Ascending aorta (tissue), 2 donors: Measurements from ENCODE around the gene CRTC1. TPM values are rescaled to one million over a fixed set of nuclear protein-coding genes. Genes with fewer than 3 reads are reported as not detected.

ENCODE experiments used
- DNase-seq, 2 donors: peaks; one replicate each; pipeline ENCODE4 v3.0.0-alpha.2; 2019; ENCODE audit warnings: low spot score in 2 of 2
- H3K27ac ChIP-seq, 2 donors: fragments of 200-600 bp; sonication (generic); one replicate each; pipeline ENCODE4 v1.5.1; 2016 to 2017; ENCODE audit warnings: mild to moderate bottlenecking in 1 of 2
- H3K27me3 ChIP-seq: fragments of 200-600 bp; sonication (generic); one replicate; pipeline ENCODE4 v1.5.1; 2017
- H3K36me3 ChIP-seq, 2 donors: fragments of 200-600 bp; sonication (generic); one replicate each; pipeline ENCODE4 v1.5.1; 2016
- H3K4me1 ChIP-seq, 2 donors: fragments of 200-600 bp; sonication (generic); one replicate each; pipeline ENCODE4 v1.5.1; 2016 to 2017; ENCODE audit warnings: mild to moderate bottlenecking in 1 of 2
- H3K4me3 ChIP-seq, 2 donors: fragments of 200-600 bp; sonication (generic); one replicate each; pipeline ENCODE4 v1.5.1; 2016 to 2017; ENCODE audit warnings: mild to moderate bottlenecking in 1 of 2
- H3K9me3 ChIP-seq, 2 donors: fragments of 200-600 bp; sonication (generic); one replicate each; pipeline ENCODE4 v1.5.1; 2016
- CTCF ChIP-seq, 3 experiments: fragments of 200-600 bp in 2 of 3; fragments of 450-650 bp in 1 of 3; sonication (generic) in 2 of 3; IDR thresholded peaks; one replicate each; pipeline ENCODE4 v1.5.1; 2016 to 2019; ENCODE audit warnings: antibody characterized with exemption in 3 of 3, mild to moderate bottlenecking in 1 of 3, moderate library complexity in 1 of 3
- intact Hi-C: fragments of 100-400 bp; cut with DNase I; formaldehyde crosslinking; loops from one replicate; pipeline ENCODE4 v1.15.1; 2023
- total RNA-seq: library from RNA; depleted of rRNA; stranded (reverse); fragments of >200 nt; gene quantifications from one replicate; pipeline ENCODE4 v1.1.0, GENCODE V29; 2016

CRTC1 gene
- total RNA-seq, 1 donor from 2014 or later: 10.0 TPM

GRCh38 chr19:18780081-18780480, 96.6 kb downstream of the CRTC1 start:
- no peak overlapping the region for H3K27ac ChIP-seq
- TF ChIP-seq CTCF (IDR thresholded peaks at IDR 0.05): no peak
- no peaks in the 10 kb centered on the region for H3K4me1 ChIP-seq
- no peak overlapping the region for H3K4me3 ChIP-seq
- no peak for DNase-seq
- no peaks in the 10 kb centered on the region for H3K9me3 ChIP-seq
- H3K27me3 ChIP-seq: no peaks in the 10 kb centered on the region
- peaks cover 0 to 6% of the 10 kb centered on the region in 2 donors for H3K36me3 ChIP-seq
- intact Hi-C loops: no loop called here

GRCh38 chr19:18780631-18781030, 97.2 kb downstream of the CRTC1 start:
- H3K4me1 ChIP-seq: no peaks in the 10 kb centered on the region
- H3K4me3 ChIP-seq: no peak overlapping the region
- TF ChIP-seq CTCF (IDR thresholded peaks at IDR 0.05): no peak
- H3K9me3 ChIP-seq: no peaks in the 10 kb centered on the region
- intact Hi-C loops: no loop called here
- peaks cover 0 to 3% of the 10 kb centered on the region in 2 donors for H3K36me3 ChIP-seq
- no peak overlapping the region for H3K27ac ChIP-seq
- H3K27me3 ChIP-seq: no peaks in the 10 kb centered on the region
- no peak for DNase-seq

- H3K4me3 ChIP-seq: no peak overlapping the region
- no peak overlapping the region for H3K27ac ChIP-seq
- TF ChIP-seq CTCF (IDR thresholded peaks at IDR 0.05): no peak
- intact Hi-C loops: no loop called here
- H3K27me3 ChIP-seq: no peaks in the 10 kb centered on the region
- no peaks in the 10 kb centered on the region for H3K9me3 ChIP-seq
- no peaks in the 10 kb centered on the region for H3K4me1 ChIP-seq
- no peak for DNase-seq
- H3K36me3 ChIP-seq: no peaks in the 10 kb centered on the region
These were observed 97.6 kb downstream of the CRTC1 start for GRCh38 chr19:18781047-18781600.

- DNase-seq: no peak
- Histone ChIP-seq H3K9me3 (no peaks in the 10 kb centered on the region), H3K4me3 (no peak overlapping the region), H3K36me3 (no peaks in the 10 kb centered on the region), H3K27ac (no peak overlapping the region), H3K27me3 (peaks cover 4% of the 10 kb centered on the region), H3K4me1 (no peaks in the 10 kb centered on the region)
- TF ChIP-seq CTCF (IDR thresholded peaks at IDR 0.05): no peak
- intact Hi-C loops: no loop called here
These were observed 98.5 kb downstream of the CRTC1 start for GRCh38 chr19:18781885-18782527.

DNA sequence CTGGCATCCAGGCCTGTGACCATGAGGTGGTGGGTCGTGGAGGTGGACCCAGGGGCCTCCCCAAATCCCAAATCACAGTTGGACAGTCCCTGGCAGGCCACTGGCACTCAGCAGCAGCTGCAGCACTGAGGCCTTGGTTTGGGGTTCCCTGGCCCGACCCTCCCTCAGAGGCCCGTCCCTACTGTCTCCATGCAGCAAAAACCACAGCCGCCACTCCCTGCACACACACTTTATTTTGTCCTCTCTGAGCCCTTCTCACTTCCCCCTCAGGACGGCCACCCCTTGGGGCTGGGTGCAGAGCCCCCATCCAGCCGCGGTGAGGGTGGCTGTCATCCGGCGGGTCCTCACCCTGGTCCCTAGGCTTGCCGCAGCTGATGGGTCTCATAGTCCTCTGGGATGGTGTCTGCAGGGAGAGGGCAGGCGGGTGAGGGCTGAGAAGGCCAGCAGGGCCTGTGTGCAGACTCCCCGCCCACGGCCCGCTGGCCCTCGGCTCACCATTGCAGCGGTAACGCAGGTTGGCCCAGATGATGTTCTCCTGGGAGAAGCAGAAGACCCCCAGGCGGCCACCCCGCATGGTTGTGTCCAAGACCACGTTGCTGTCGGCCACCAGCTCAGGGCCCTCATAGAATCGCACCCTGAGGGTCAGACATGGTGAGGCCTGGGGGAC, 99.2 kb downstream of the CRTC1 start:
- Histone ChIP-seq H3K27ac (no peak overlapping the region), H3K36me3 (no peaks in the 10 kb centered on the region), H3K4me1 (peaks cover 0 to 3% of the 10 kb centered on the region in 2 donors), H3K9me3 (no peaks in the 10 kb centered on the region), H3K27me3 (peaks cover 11% of the 10 kb centered on the region), H3K4me3 (no peak overlapping the region)
- no peak for DNase-seq
- intact Hi-C loops: no loop called here
- TF ChIP-seq CTCF (IDR thresholded peaks at IDR 0.05): no peak
